DOHH2 (cell line): ENCODE data around the gene PDIA6.
"Not testable (repeated sequence)": the region's sequence is repeated elsewhere in the genome, so short reads cannot be mapped to it uniquely, and the experiment has no call there.

Experiments
- CTCF ChIP-seq: fragments of 200-600 bp; sonication (generic); IDR thresholded peaks from one replicate; pipeline ENCODE4 v1.5.1; 2014; ENCODE audit warnings: antibody characterized with exemption, mild to moderate bottlenecking, low read depth, low read length; ENCODE audit not compliant: poor library complexity, severe bottlenecking
- EZH2phosphoT487 ChIP-seq: fragments of 200-600 bp; sonication (generic); IDR thresholded peaks from 2 replicates; pipeline ENCODE4 v1.6.1; 2017; ENCODE audit warnings: borderline replicate concordance, mild to moderate bottlenecking, antibody characterized with exemption, low read length, moderate library complexity, mixed read lengths

- TF ChIP-seq CTCF, EZH2phosphoT487: not testable (repeated sequence)
Measured at GRCh38 chr2:10818305-10818704, 5.7 kb upstream of the PDIA6 start.
